HG02610 (cell line): ENCODE data around the gene ABHD15.
"Not testable (repeated sequence)": the region's sequence is repeated elsewhere in the genome, so short reads cannot be mapped to it uniquely, and the experiment has no call there.

Experiments
- ATAC-seq: cut with Tn5 transposase; IDR thresholded peaks from one replicate; pipeline ENCODE4 v1.9.1; 2021; ENCODE audit warnings: mild to moderate bottlenecking, moderate library complexity; ENCODE audit not compliant: unreplicated experiment

The ABHD15 gene

GRCh38 chr17:29571883-29572681 is 5.2 kb upstream of the ABHD15 start:
- no peak for ATAC-seq

DNA sequence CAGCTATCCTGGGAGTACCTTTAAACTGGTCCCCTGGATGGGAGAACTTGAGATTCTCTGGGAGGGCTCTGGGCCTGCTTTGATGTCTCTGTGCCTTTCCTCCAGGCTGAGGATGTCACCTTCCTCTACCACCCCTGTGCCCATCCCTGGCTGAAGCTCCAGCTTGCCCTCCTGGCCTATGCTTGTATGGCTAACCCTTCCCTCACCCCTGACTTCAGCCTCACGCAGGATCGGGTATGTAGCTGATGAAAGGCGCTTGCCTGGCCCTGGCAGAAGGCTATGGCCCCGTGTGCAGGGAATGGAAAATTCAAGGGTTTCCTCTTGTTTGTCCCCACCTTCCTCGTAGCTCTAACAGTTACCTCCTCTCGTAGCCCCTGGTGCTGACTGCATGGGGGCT is 4.6 kb upstream of the ABHD15 start:
- ATAC-seq = no peak

- no peak for ATAC-seq
These were observed 3.7 kb upstream of the ABHD15 start for GRCh38 chr17:29570521-29570920.

GRCh38 chr17:29569245-29569950 is 2.6 kb upstream of the ABHD15 start:
- ATAC-seq = no peak

- ATAC-seq = peak; percentile 41
These were observed 1.8 kb upstream of the ABHD15 start, which contains the start of gene TP53I13 for GRCh38 chr17:29568331-29569244. TSS of gene TP53I13 (plus strand) at chr17:29568701. CDS start at chr17:29568759, 58 bp downstream.

GRCh38 chr17:29567554-29568330 is 905 bp upstream of the ABHD15 start:
- ATAC-seq = peak; percentile 31

- no peak for ATAC-seq
These were observed 392 bp upstream of the ABHD15 start for GRCh38 chr17:29567304-29567553.

- ATAC-seq = no peak
These were observed 979 bp downstream of the ABHD15 start for GRCh38 chr17:29565643-29566472.

GRCh38 chr17:29563816-29564215 is 3.0 kb downstream of the ABHD15 start:
- no peak for ATAC-seq

DNA sequence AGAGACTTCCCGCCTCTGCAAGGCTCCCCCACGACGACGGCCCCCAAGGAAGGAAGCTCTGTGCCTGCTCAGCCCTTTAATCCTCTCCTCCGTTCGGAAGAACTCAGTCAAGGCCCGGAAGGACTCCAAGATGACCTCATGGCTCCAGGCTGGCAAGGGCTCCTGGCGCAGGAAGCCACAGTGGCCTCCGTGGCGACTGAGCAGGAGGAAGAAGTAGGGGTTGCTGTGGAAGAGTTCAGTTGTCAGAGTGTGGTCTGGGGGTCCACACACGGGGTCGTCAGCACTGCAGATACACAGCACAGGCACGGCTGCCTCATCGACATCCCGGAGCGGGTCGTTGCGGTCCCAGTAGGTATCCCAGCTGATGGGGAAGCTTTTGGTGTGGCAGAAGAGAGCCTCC is 4.2 kb downstream of the ABHD15 start:
- no peak for ATAC-seq

- no peak for ATAC-seq
These were observed 5.0 kb downstream of the ABHD15 start for GRCh38 chr17:29561554-29562517.

GRCh38 chr17:29560316-29560715 is 6.5 kb downstream of the ABHD15 start:
- ATAC-seq = no peak

DNA sequence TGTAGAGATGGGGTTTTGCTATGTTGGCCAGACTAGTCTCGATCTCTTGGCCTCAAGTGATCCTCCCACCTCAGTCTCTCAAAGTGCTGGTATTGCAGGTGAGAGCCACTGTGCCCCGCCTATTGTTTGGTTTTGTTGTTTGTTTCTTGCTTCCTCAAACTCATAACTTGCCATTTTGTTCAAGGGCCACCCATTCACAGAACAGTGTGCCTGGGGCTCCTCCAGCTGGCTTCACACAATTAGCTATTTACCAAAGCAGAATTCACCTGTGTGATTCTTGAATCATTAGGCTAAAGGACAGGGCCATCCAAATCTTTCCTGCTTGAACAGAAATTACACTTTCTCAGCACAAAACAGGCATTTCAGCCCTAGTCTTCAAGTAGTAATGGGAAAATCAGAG is 7.2 kb downstream of the ABHD15 start:
- ATAC-seq = no peak

- ATAC-seq = not testable (repeated sequence)
These were observed 8.7 kb downstream of the ABHD15 start for GRCh38 chr17:29558139-29558538.

DNA sequence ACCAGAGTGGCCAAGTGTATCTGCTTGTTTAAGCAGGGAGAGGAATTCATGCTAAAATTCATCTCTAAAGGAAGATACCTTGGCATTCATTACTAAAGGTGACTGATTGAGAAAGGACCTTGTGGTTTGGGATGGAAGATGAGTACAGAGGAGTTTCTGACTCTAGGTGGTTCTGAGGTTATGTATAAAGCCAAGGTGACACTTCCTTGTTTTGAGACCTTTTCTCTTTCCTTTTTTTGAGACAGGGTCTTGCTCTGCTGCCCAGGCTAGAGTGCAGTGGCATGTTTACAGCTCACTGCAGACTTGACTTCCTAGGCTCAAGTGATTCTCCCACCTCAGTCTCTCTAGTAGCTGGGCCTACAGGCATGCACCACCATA is 9.1 kb downstream of the ABHD15 start:
- ATAC-seq = no peak

GRCh38 chr17:29557085-29557738 is 9.6 kb downstream of the ABHD15 start:
- no peak for ATAC-seq

GRCh38 chr17:29555840-29556239 is 11.0 kb downstream of the ABHD15 start:
- ATAC-seq = no peak
